ENCODE results near the gene GET4.

- TF ChIP-seq CTCF (conservative IDR thresholded peaks at IDR 0.05) (no peak), EZH2 (IDR thresholded peaks at IDR 0.05; ENCODE audit: low read depth) (no peak)
These were observed 13.0 kb downstream of the GET4 start for GRCh38 chr7:889391-889790.
